HTR-8/SVneo (cell line): Measurements from ENCODE around the gene PHF1.
"Not testable (repeated sequence)": the region's sequence is repeated elsewhere in the genome, so short reads cannot be mapped to it uniquely, and the experiment has no call there.

ENCODE experiments used
- DNase-seq: peaks from one replicate; pipeline ENCODE4 v3.0.0; 2011; ENCODE audit warnings: low spot score, mixed read lengths; ENCODE audit not compliant: insufficient read length
- FAIRE-seq: peaks from 2 replicates; lab custom pipeline; 2011; peaks lifted over from hg19 to GRCh38; lab: Jason Lieb, UNC

PHF1 gene

DNA sequence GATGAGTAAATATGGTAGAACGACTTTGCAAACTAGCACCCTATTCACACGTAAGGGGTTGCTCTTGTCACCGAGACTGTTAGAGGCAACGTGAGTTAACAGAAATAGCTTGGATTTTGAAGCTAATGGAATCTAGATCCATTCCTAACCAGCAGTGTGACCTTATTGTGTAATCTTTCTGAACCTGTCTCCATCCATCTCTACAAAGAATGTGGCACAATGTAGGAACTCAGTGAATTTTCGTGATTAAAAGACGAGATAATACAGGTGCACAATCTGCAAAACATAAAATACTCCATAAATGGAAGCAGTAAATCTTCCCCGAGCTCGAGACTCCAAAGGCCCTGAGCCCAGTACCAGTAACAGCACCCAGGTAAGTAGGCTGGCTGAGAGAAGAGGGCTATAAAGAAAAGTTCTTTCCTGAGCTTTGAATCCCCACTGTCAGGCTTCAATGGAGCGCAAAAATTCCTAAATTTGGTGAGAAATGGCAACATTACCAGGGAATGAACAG lies 20.0 kb upstream of the PHF1 start:
- FAIRE-seq (no peak), DNase-seq (no peak)

DNA sequence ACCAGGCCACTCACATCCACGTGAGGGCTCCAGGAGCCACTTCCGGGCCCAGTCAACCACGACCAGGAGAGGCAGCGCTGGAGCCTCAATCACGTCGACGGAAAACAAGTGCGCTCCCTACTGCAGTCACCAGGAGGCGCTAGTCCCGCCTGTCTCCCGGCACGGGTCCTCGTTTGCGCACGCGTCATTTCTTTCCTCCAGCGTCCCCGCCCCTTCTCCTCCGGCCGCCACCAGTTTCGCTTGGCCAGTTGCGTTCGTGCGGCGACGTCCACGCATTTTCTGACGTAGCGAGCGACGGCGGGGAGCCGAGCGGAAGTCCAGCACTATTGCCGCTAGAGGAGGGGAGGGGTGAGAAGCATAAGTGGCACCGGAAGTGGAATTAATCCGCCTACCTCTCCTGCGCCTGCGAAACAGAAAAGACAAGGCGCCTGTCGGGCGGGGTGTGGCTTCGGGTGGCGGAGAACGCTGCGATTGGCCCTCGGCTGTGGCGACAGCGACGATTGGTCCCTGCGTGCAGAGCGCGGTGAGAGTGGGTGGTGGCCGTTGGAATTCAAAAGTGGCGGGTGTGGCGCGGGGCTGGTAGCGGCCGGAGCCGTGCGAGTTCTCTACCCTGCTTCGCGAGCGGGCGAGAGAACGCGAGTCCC lies 19.4 kb upstream of the PHF1 start, which contains the start of gene KIFC1:
Gene KIFC1, plus strand, starts transcription at position 546 of the 644 bp plus-strand sequence. CDS start 163 bp downstream, outside the sequence.
- FAIRE-seq = peak; percentile 93
- peak; percentile 96 for DNase-seq

DNA sequence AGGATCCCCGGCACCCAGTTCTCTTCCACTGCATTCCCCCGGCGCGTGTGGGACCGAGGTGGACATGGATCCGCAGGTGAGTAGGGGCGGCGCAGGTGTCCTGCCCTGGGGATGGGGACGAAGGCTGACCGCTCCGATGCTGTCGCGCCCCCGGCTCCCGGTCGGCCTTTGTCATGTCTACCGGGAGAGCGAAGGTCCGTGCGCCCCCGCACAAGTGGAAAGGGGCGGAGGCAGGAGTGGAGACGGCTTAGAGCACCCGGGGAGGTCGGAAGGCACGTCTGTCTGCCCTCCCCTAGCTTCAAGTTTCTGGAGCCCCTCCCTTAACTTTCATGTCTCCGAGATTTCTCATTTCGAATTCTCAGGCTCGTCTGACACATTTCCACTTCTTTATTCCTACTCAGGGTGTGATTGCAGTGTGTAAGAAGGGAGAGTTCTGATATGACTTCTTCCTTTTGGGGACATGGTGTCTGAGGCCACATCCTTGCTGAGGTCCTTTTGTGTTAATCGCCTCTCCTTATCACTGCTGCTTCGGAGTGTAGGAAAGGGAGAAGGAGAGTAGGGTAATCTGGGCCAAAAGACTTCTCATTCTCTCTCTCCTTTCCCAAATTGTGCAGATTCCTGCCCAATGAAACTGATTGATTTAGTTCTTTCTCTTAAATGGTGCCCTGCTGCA lies 18.8 kb upstream of the PHF1 start:
- FAIRE-seq (no peak), DNase-seq (no peak)

DNA sequence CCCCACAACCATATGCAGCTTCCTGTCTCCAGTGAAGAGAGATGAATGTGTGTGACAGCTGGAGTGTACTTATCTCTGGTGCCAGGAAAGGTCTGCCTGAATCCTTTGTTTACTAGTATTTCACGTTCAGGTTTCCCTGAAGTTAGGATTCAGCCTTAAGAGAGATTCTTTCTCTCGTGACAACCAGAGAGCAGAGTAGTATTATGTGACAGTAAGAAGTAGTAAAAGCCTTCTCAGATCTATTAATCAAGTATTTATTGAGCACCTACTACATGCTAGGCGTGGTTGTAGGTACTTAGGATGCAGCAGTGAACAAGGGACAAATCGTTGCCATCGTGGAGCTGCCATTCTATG lies 18.2 kb upstream of the PHF1 start:
- no peak for FAIRE-seq
- DNase-seq = no peak

DNA sequence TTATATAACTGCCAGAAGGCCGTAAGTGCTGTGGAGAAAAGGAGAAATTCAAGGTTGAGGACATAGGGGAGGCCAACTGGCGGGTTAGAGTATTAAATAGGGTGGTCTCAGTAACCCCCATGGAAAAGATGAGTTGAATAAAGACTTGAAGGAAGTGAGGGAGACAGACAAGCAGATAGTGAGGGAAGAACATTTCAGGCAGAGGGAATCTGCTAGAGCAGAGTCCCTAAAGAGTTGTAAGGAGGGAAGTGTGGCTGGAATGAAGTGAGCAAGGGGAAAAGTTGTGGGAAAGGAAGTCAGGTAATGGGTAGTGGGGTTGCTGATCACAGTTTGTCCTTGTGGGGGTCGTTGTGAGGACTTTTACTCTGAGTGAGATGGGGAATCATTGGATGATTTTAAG lies 17.8 kb upstream of the PHF1 start:
- DNase-seq (no peak), FAIRE-seq (no peak)

DNA sequence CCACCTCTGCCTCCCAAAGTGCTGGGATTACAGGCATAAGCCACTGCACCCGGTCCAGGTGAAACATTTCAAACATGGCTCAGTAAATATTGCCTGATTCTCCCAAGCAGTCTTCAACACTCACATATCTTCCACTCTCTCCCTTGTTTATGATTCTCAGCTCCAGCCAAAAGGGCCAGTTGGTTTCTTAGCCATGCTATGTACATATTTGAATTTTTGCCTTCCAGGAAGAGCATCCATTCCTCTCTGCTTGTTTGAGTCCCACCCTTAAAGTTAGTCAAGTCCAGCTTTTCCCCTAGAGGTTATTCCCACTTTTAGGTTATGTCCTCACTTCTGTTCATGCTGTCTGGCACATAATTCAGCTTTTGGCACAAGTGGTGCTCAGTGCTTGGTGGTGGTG lies 13.3 kb upstream of the PHF1 start:
- no peak for FAIRE-seq
- no peak for DNase-seq

DNA sequence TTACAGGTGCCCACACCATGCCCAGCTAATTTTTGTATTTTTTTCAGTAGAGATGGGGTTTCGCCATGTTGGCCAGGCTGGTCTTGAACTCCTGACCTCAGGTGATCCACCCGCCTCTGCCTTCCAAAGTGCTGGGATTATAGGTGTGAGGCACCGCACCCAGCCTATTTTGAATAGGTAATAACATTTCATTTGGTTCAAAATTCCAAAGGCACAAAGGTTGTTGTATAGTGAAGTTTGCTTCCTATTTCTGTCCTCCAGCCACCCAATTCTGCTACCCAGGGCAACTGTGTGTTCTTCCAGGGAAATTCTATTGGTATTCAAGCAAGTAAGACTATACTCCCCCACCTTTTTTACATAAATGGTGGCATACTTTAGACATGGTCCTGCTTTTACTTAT lies 12.2 kb upstream of the PHF1 start:
- FAIRE-seq, DNase-seq: not testable (repeated sequence)

DNA sequence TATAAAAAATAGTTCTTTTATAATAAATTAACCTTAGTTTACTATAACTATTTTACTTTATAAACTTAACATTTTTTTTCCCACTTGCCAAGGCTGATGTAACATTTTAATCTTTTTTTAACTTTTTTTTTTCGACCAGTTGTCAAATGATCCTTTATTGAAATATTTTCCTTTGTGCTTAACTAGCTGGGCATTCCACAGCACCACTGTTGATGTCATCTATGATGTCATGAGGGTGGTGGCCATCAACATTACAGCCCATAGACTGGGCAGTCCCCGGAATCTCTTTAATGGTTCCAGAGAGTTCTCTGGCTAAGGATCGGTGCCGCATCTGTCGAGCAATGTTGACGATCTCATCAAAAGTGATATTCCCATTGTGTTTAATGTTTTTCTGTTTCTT lies 10.9 kb upstream of the PHF1 start:
- DNase-seq, FAIRE-seq: not testable (repeated sequence)

DNA sequence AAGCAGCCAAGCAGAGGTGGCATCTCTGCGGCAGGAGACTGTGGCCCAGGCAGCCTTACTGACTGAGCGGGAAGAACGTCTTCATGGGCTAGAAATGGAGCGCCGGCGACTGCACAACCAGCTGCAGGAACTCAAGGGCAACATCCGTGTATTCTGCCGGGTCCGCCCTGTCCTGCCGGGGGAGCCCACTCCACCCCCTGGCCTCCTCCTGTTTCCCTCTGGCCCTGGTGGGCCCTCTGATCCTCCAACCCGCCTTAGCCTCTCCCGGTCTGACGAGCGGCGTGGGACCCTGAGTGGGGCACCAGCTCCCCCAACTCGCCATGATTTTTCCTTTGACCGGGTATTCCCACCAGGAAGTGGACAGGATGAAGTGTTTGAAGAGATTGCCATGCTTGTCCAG lies 5.9 kb upstream of the PHF1 start:
- FAIRE-seq = no peak
- no peak for DNase-seq

DNA sequence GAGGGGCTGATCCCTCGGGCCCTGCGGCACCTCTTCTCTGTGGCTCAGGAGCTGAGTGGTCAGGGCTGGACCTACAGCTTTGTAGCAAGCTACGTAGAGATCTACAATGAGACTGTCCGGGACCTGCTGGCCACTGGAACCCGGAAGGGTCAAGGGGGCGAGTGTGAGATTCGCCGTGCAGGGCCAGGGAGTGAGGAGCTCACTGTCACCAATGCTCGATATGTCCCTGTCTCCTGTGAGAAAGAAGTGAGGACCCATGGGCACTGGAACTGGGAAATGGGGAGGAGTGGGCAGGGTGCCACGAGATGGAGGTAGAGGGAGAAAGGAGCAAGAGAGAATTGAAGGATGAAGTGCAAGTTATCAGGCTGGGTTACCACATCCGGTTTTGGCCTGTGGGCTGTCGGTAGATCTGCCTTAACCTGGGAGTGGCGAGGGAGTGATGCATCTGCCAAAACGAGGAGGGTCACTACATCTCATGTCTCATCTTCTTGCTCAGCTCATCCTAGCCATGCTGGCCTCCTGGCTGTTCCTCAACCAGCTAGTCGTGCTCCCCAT lies 5.4 kb upstream of the PHF1 start:
- DNase-seq (no peak), FAIRE-seq (no peak)

DNA sequence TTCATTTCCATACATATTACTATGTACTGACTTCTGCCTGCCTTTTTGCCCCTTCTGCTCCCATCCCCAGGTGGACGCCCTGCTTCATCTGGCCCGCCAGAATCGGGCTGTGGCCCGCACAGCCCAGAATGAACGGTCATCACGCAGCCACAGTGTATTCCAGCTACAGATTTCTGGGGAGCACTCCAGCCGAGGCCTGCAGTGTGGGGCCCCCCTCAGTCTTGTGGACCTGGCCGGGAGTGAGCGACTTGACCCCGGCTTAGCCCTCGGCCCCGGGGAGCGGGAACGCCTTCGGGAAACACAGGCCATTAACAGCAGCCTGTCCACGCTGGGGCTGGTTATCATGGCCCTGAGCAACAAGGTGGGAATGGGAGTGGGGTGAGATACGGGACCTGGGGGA lies 4.7 kb upstream of the PHF1 start:
- DNase-seq (no peak), FAIRE-seq (no peak)

DNA sequence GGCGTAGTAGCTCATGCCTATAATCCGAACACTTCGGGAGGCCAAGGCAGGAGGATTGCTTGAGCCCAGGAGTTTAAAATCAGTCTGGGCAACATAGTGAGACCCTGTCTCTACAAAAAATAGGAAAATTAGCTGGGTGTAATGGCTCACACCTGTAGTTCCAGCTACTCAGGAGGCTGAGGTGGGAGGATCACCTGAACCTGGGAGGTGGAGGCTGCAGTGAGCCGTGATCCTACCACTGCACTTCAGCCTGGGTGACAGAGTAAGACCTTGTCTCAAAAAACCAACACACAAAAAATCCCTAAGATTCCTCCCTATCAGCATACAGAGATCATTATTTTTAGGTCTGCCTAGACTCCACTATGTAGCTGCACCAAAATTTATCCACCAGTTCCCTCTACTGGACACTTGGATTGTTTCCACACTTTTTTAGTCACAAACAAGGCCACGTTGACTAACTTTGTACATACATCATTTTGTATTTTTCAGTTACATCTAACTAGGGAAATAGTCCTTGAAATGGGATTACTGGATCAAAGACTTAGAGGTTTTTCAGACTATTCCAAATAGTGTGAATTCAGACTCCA lies 3.6 kb upstream of the PHF1 start:
- no peak for DNase-seq
- FAIRE-seq = no peak

DNA sequence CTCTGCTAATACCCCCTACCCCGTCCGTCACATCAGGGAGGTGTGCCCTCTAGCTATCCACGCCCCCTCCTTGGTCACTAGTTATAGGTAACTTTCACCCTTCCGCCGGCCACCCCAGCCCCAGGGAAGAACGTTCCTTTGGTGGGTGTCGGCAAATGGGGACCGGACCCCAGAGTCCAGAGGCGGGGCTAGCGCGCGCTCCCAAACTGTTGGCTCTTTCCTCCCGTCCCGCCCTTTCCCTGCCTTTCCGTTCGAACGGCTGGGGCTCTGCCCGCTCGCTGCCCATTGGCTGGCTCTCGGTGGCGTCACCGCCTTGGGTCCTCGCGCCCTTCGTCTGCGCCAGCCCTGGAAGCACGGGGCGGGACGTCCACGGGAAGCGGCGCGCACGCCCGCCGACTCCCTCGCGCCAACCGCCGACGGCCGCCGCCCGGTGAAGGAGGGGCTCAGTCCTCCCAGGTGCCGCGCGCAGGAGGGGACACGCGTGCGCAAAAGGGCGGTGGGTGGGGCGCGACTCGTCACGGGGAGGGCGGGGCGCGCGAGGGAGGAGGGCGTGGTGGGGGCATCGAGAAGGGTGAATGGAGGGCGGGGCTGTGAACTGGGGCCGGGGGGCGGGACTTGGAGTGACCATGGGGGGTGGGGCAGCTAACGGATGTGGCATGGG lies 634 bp upstream of the PHF1 start:
- DNase-seq = peak; percentile 96
- FAIRE-seq = peak; percentile 99

DNA sequence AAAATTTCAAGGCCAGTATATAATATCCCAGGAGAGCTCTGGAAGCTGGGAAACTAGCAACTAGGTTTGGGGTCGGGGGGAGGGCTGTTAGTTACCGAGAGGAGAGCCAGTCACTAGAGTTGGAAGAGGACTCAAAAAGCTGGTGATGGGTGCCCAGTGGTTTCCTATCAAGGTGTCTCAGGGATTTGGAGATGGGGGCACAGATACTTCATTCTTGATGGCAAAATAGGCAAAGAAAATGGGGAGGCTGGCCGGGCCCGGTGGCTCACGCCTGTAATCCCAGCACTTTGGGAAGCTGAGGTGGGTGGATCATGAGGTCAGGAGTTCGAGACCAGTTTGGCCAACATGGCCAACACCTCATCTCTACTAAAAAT lies 805 bp downstream of the PHF1 start:
- no peak for DNase-seq
- FAIRE-seq = no peak

DNA sequence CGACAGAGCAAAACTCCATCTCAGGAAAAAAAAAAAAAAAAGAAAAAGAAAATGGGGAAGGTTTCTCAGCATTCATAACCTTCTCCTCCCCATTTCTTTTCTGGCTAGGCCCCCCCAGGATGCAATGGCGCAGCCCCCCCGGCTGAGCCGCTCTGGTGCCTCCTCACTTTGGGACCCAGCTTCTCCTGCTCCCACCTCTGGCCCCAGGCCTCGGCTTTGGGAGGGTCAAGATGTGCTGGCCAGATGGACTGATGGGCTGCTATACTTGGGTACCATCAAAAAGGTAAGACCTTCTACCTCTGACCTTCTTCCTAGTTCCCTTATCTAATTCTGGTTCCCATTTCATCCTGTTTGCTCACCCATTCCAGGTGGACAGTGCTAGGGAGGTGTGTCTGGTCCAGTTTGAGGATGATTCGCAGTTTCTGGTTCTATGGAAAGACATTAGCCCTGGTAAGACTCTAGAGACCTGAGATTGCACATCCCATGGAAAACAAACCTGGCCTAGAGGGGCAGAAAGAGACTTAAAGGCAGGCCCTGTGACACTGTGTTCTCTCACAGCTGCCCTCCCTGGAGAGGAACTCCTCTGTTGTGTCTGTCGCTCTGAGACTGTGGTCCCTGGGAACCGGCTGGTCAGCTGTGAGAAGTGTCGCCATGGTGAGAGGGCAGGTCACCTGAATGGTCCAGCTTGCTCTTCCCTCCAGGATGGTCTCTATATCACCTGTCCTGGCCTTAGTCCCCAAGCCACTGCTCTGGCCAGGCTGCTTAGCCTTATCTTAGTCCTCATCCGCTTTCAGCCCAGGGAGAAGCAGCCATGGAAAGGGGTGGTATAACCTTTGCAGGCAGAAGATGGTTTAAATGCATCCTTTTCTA lies 1.6 kb downstream of the PHF1 start:
- FAIRE-seq (no peak), DNase-seq (no peak)

DNA sequence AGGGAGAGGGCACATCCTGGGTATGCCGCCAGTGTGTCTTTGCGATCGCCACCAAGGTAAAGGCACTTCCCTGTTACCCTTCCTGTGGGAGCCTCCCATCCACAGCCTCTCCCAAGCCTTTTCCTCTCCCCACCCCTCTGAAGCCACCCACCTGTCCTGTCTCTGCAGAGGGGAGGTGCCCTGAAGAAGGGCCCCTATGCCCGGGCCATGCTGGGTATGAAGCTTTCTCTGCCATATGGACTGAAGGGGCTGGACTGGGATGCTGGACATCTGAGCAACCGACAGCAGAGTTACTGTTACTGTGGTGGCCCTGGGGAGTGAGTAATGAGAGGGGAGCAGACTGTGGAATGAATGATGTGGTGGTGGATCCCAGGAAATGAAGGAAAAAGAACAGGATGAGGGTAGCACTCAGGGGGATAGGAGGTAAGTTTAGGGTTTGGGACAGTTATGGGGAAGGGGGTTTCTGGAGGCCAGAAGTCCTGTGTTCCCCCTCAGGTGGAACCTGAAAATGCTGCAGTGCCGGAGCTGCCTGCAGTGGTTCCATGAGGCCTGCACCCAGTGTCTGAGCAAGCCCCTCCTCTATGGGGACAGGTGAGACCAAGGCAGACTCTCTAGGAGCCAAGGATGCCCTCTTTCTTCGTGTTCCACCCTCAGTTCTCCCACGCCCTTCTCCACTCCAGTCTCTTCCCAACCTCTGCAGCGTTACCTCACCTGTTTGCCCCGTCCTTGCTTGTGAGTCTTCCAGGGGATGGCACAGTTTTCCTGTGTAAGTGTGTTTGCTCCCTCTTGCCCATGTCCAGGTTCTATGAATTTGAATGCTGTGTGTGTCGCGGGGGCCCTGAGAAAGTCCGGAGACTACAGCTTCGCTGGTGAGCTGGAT lies 2.7 kb downstream of the PHF1 start:
- FAIRE-seq = no peak
- DNase-seq = no peak

DNA sequence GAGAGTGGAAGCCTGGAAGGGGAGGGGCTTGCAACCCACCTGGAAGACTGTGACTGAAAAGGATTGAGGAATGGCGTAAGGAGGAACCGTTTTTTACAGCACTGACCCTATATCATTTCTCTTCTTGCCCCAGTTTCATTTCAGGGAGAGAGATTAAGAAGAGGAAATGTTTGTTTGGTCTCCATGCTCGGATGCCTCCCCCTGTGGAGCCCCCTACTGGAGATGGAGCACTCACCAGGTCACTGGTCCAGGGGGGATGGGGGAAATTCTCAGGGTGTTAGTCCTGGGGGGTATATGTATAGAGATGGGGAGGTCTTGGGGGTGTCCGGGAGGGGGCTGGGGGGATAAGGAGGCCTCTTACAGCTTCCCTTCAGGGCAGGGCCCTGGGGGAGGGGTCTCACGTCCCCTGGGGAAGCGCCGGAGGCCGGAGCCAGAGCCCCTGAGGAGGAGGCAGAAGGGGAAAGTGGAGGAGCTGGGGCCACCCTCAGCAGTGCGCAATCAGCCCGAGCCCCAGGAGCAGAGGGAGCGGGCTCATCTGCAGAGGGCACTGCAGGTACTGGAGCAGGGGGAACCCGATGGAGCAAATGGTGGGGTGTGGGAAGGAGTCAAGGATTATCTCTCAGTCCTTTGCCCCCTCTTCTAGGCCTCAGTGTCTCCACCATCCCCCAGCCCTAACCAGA lies 3.9 kb downstream of the PHF1 start:
- no peak for DNase-seq

DNA sequence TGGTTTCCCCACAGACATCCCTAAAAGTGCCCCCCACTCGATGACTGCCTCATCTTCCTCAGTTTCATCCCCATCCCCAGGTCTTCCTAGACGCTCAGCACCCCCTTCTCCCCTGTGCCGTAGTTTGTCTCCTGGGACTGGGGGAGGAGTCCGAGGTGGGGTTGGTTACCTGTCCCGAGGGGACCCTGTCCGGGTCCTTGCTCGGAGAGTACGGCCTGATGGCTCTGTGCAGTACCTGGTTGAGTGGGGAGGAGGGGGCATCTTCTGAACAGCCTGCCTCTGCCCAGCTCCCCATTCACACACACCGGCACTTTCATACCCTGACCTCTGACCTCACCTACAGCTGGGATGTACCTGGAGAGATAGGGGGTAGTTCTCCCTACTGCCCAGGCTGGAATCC lies 5.0 kb downstream of the PHF1 start:
- DNase-seq (no peak), FAIRE-seq (no peak)

More for the DNA sequence above, 3.9 kb downstream of the PHF1 start:
- FAIRE-seq = no peak
